Prostate gland (tissue), 2 donors: Measurements from ENCODE around the gene CTPS1. TPM values are rescaled to one million over a fixed set of nuclear protein-coding genes. Genes with fewer than 3 reads are reported as not detected.

Source experiments
- DNase-seq: peaks from one replicate; pipeline ENCODE4 v3.0.0-alpha.2; 2019; ENCODE audit warnings: low spot score
- H3K27ac ChIP-seq, 2 donors: fragments of 200-600 bp; sonication (generic); 2 replicates each; pipeline ENCODE4 v1.5.1; 2017 to 2019
- H3K27me3 ChIP-seq: fragments of 200-600 bp; sonication (generic); replicated peaks from 2 replicates; pipeline ENCODE4 v1.5.1; 2019; ENCODE audit not compliant: insufficient read depth
- H3K36me3 ChIP-seq, 2 donors: fragments of 200-600 bp; sonication (generic); 1 replicate in 1 of 2; 2 replicates in 1 of 2; pipeline versions ENCODE4 v1.5.1 to v1.8.1; 2017 to 2019
- H3K4me1 ChIP-seq: fragments of 200-600 bp; sonication (generic); replicated peaks from 2 replicates; pipeline ENCODE4 v1.5.1; 2019
- H3K4me3 ChIP-seq, 2 donors: fragments of 200-600 bp; sonication (generic); 2 replicates each; pipeline ENCODE4 v1.5.1; 2017 to 2019
- H3K9me3 ChIP-seq: fragments of 200-600 bp; sonication (generic); 2 replicates; pipeline ENCODE4 v1.5.1; 2017
- CTCF ChIP-seq, 4 experiments: fragments of 200-600 bp in 2 of 4; fragments of 450-650 bp in 2 of 4; sonication (generic) in 2 of 4; IDR thresholded peaks; 1 replicate in 3 of 4; 2 replicates in 1 of 4; pipeline ENCODE4 v1.5.1; 2016 to 2019; ENCODE audit warnings: antibody characterized with exemption in 4 of 4, mild to moderate bottlenecking in 2 of 4, moderate library complexity in 2 of 4
- POLR2A ChIP-seq: fragments of 450-650 bp; IDR thresholded peaks from one replicate; pipeline ENCODE4 v1.6.1; 2016; ENCODE audit warnings: antibody characterized with exemption, mild to moderate bottlenecking
- POLR2AphosphoS5 ChIP-seq: sonication (generic); formaldehyde crosslinking; IDR thresholded peaks from one replicate; pipeline ENCODE4 v1.6.1; 2017; ENCODE audit warnings: antibody characterized with exemption
- WGBS: methylation state at CpG from one replicate; pipeline ENCODE4 v1.1.5; 2018; 5-methylcytosine and 5-hydroxymethylcytosine counted together
- intact Hi-C: fragments of 100-400 bp; cut with DNase I; formaldehyde crosslinking; loops from one replicate; pipeline ENCODE4 v1.14.2; 2022
- total RNA-seq, 2 donors: library from RNA; depleted of rRNA; stranded (reverse); fragments of >200 nt; gene quantifications; one replicate each; pipeline ENCODE4 v1.1.0, GENCODE V29; 2016

CTPS1 gene
- total RNA-seq, 2 donors from 2014 or later = 8.9 to 56.5 TPM

- H3K9me3 ChIP-seq = no peaks in the 10 kb centered on the region
- H3K27me3 ChIP-seq = no peaks in the 10 kb centered on the region
- intact Hi-C loops = loop anchor here (10.0 kb wide), 1 partner anchor 92 kb away; no protein-coding TSS in a partner anchor
- TF ChIP-seq POLR2AphosphoS5 (no peak), CTCF (IDR thresholded peaks at IDR 0.05) (no peak), POLR2A (no peak)
- no peak overlapping the region for H3K4me3 ChIP-seq
- H3K27ac ChIP-seq = no peak overlapping the region
- DNase-seq = no peak
- H3K4me1 ChIP-seq = no peaks in the 10 kb centered on the region
- WGBS = 84% methylated on average over 10 of the region's 10 CpGs
- peaks cover 0 to 2% of the 10 kb centered on the region in 2 donors for H3K36me3 ChIP-seq
These were observed 42.9 kb downstream of the CTPS1 start for GRCh38 chr1:41022424-41022823.

- no peak for DNase-seq
- peaks cover 0 to 9% of the 10 kb centered on the region in 2 donors for H3K36me3 ChIP-seq
- intact Hi-C loops = loop anchor here (10.0 kb wide), 1 partner anchor 91 kb away; no protein-coding TSS in a partner anchor
- TF ChIP-seq CTCF (IDR thresholded peaks at IDR 0.05) (peak in 1 of 4 experiments; percentile 26), POLR2A (no peak)
- no peaks in the 10 kb centered on the region for H3K27me3 ChIP-seq
- H3K4me1 ChIP-seq = no peaks in the 10 kb centered on the region
- no peak overlapping the region for H3K27ac ChIP-seq
- WGBS = 91% methylated on average over 5 of the region's 5 CpGs
- no peaks in the 10 kb centered on the region for H3K9me3 ChIP-seq
- no peak overlapping the region for H3K4me3 ChIP-seq
These were observed 43.9 kb downstream of the CTPS1 start for GRCh38 chr1:41023279-41023990.

- WGBS = 59% methylated on average over 2 of the region's 2 CpGs
- H3K9me3 ChIP-seq = no peaks in the 10 kb centered on the region
- H3K4me3 ChIP-seq = no peak overlapping the region
- H3K27me3 ChIP-seq = no peaks in the 10 kb centered on the region
- no peak overlapping the region for H3K27ac ChIP-seq
- no peak for DNase-seq
- no peaks in the 10 kb centered on the region for H3K4me1 ChIP-seq
- intact Hi-C loops = loop anchor here (10.0 kb wide), 1 partner anchor 90 kb away; no protein-coding TSS in a partner anchor
- TF ChIP-seq POLR2A (no peak), POLR2AphosphoS5 (no peak), CTCF (IDR thresholded peaks at IDR 0.05) (no peak)
- peaks cover 0 to 9% of the 10 kb centered on the region in 2 donors for H3K36me3 ChIP-seq
These were observed 45.5 kb downstream of the CTPS1 start for GRCh38 chr1:41024953-41025352.

- Histone ChIP-seq H3K4me1 (no peaks in the 10 kb centered on the region), H3K36me3 (peaks cover 0 to 9% of the 10 kb centered on the region in 2 donors)
- no peak for DNase-seq
These were observed 46.7 kb downstream of the CTPS1 start for GRCh38 chr1:41025979-41026819.

More at GRCh38 chr1:41025979-41026819, 46.7 kb downstream of the CTPS1 start:
- intact Hi-C loops = loop anchor here (10.0 kb wide), 1 partner anchor 89 kb away; no protein-coding TSS in a partner anchor
- Histone ChIP-seq H3K27ac (no peak overlapping the region), H3K9me3 (no peaks in the 10 kb centered on the region), H3K4me3 (no peak overlapping the region), H3K27me3 (no peaks in the 10 kb centered on the region)
- WGBS = 92% methylated on average over 4 of the region's 4 CpGs
- TF ChIP-seq POLR2AphosphoS5 = no peak
- no peak for TF ChIP-seq POLR2A
- no peak for TF ChIP-seq CTCF (IDR thresholded peaks at IDR 0.05)
